A673 (cell line): ENCODE results near the gene SLIT1. TPM values are rescaled to one million over a fixed set of nuclear protein-coding genes. Genes with fewer than 3 reads are reported as not detected.

Experiments
- BruUV-seq: library from RNA; stranded (reverse); fragments of 400-500 nt; replicated peaks from 2 replicates; lab custom pipeline; 2021; lab: Mats Ljungman, UMichigan
- CTCF ChIA-PET: fragments of 300-600 bp; sonication (Branson Sonifier 250); formaldehyde crosslinking; loops from one replicate; lab custom pipeline; 2022; ENCODE audit warnings: antibody characterized with exemption; lab: Charles Lee
- POLR2A ChIA-PET: fragments of 300-600 bp; sonication (Branson Sonifier 250); formaldehyde crosslinking; loops from one replicate; lab custom pipeline; 2022; ENCODE audit warnings: antibody characterized with exemption; ENCODE audit not compliant: low non-redundant PET; lab: Charles Lee
- DNase-seq: peaks from one replicate; pipeline ENCODE4 v3.0.0-alpha.2; 2015; ENCODE audit warnings: low spot score
- H3K27ac ChIP-seq: fragments of 200-600 bp; sonication (generic); 2 replicates; pipeline ENCODE4 v1.5.1; 2016; ENCODE audit warnings: mixed run types, low read depth, mild to moderate bottlenecking, mixed read lengths, antibody characterized with exemption, low read length; ENCODE audit not compliant: poor library complexity, severe bottlenecking
- H3K27me3 ChIP-seq: fragments of 200-600 bp; sonication (generic); replicated peaks from 2 replicates; pipeline ENCODE4 v1.6.1; 2017; ENCODE audit warnings: mixed run types, low read depth, mild to moderate bottlenecking, mixed read lengths, antibody characterized with exemption, low read length; ENCODE audit not compliant: insufficient read depth, poor library complexity
- H3K36me3 ChIP-seq: fragments of 200-600 bp; sonication (generic); 2 replicates; pipeline ENCODE4 v1.6.1; 2016; ENCODE audit warnings: mixed run types, mild to moderate bottlenecking, mixed read lengths, antibody characterized with exemption, low read length; ENCODE audit not compliant: insufficient read depth, poor library complexity, severe bottlenecking
- H3K4me1 ChIP-seq: fragments of 200-600 bp; sonication (generic); 2 replicates; pipeline ENCODE4 v1.6.1; 2017; ENCODE audit warnings: mixed run types, mild to moderate bottlenecking, mixed read lengths, antibody characterized with exemption, low read length; ENCODE audit not compliant: insufficient read depth, poor library complexity, severe bottlenecking
- H3K4me3 ChIP-seq: fragments of 200-600 bp; sonication (generic); 2 replicates; pipeline ENCODE4 v1.5.1; 2016; ENCODE audit warnings: low read depth, mixed run types, mild to moderate bottlenecking, mixed read lengths, low read length; ENCODE audit not compliant: poor library complexity, severe bottlenecking
- H3K9me3 ChIP-seq: fragments of 200-600 bp; sonication (generic); 2 replicates; pipeline ENCODE4 v1.6.1; 2016; ENCODE audit warnings: mixed run types, low read depth, mild to moderate bottlenecking, mixed read lengths, antibody characterized with exemption, low read length; ENCODE audit not compliant: poor library complexity, severe bottlenecking
- EZH2 ChIP-seq: fragments of 200-600 bp; sonication (generic); IDR thresholded peaks from 2 replicates; pipeline ENCODE4 v1.6.1; 2017; ENCODE audit warnings: borderline replicate concordance, low read depth, mild to moderate bottlenecking, mixed read lengths, antibody characterized with exemption, low read length; ENCODE audit not compliant: poor library complexity, severe bottlenecking
- intact Hi-C: fragments of 100-400 bp; cut with micrococcal nuclease; formaldehyde crosslinking; loops from one replicate; pipeline ENCODE4 v1.10.0; 2022; ENCODE audit not compliant: unreplicated experiment
- total RNA-seq: library from RNA; stranded (reverse); gene quantifications from 2 replicates; pipeline ENCODE4 v1.2.3, GENCODE V29; 2021
- TF ChIP-seq, protein P1 (sequence below): fragments of 300-800, 200-600 bp; sonication (generic); conservative IDR thresholded peaks from 2 replicates; pipeline ENCODE4 v1.5.1; 2017; ENCODE audit warnings: low read depth, mild to moderate bottlenecking, antibody characterized with exemption, low read length, moderate library complexity, mixed read lengths

Gene SLIT1
- total RNA-seq, 1 experiment from 2014 or later: 0.43 TPM

DNA sequence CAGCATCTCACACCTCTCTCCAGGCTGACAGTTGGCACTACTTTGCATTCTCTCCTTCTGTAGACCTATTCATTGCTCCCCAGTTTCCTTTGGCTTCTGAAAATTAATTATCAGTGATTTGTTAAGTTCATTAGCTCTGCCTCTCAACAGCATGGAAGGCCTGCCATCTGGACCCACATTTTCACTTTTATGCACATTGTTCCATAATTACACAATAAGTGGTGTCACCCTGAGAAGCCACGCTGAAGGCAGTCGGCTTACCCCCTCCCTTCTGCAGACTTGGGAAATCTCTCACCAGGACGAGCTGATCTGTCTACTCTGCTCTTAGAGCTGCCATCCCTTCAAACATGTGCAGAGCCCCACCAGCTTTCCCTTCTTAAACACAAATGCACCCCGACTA is 64.7 kb downstream of the SLIT1 start:
- DNase-seq: no peak
- CTCF ChIA-PET: interaction anchor here (0.7 kb wide), 1 partner anchor 1013 kb away, joined by 4 read pairs; no protein-coding TSS in a partner anchor
- H3K27me3 ChIP-seq: peaks cover 28% of the 10 kb centered on the region
- POLR2A ChIA-PET: no interaction called here
- TF ChIP-seq, protein P1, sequence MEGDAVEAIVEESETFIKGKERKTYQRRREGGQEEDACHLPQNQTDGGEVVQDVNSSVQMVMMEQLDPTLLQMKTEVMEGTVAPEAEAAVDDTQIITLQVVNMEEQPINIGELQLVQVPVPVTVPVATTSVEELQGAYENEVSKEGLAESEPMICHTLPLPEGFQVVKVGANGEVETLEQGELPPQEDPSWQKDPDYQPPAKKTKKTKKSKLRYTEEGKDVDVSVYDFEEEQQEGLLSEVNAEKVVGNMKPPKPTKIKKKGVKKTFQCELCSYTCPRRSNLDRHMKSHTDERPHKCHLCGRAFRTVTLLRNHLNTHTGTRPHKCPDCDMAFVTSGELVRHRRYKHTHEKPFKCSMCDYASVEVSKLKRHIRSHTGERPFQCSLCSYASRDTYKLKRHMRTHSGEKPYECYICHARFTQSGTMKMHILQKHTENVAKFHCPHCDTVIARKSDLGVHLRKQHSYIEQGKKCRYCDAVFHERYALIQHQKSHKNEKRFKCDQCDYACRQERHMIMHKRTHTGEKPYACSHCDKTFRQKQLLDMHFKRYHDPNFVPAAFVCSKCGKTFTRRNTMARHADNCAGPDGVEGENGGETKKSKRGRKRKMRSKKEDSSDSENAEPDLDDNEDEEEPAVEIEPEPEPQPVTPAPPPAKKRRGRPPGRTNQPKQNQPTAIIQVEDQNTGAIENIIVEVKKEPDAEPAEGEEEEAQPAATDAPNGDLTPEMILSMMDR: no peak
- TF ChIP-seq EZH2: no peak
- intact Hi-C loops: no loop called here
- no peak overlapping the region for H3K4me3 ChIP-seq
- H3K27ac ChIP-seq: no peak overlapping the region
- BruUV-seq: no TSS peak
- H3K4me1 ChIP-seq: no peaks in the 10 kb centered on the region
- no peaks in the 10 kb centered on the region for H3K36me3 ChIP-seq
- H3K9me3 ChIP-seq: no peaks in the 10 kb centered on the region

DNA sequence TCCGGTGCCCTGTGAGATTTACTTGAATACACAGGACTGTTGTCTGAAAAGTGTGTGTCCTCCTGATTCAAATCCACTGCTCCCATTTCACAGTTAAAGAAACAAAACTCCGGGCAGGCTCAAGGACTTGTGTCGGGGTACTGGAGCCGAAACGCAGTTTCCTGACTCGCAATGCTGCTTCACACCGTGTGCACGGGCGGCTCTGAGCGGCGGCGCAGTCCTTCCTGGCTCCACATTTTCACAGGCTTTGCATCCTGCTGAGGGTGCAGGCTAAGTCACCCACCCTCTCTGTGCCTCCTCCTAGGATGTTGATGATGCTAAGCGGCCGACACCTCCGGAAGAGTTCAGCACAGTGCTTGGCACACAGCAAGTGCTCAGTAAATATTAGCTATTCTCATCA is 65.4 kb downstream of the SLIT1 start:
- Histone ChIP-seq H3K36me3 (no peaks in the 10 kb centered on the region), H3K27me3 (peaks cover 28% of the 10 kb centered on the region), H3K9me3 (no peaks in the 10 kb centered on the region), H3K27ac (no peak overlapping the region), H3K4me3 (no peak overlapping the region), H3K4me1 (no peaks in the 10 kb centered on the region)
- no TSS peak for BruUV-seq
- DNase-seq: no peak
- ChIA-PET POLR2A (no interaction called here), CTCF (interaction anchor here (0.7 kb wide), 1 partner anchor 1013 kb away, joined by 4 read pairs; no protein-coding TSS in a partner anchor)
- intact Hi-C loops: no loop called here
- no peak for TF ChIP-seq EZH2
- TF ChIP-seq, protein P1: no peak

- no TSS peak for BruUV-seq
- Histone ChIP-seq H3K27me3 (peaks cover 22% of the 10 kb centered on the region), H3K4me1 (no peaks in the 10 kb centered on the region), H3K27ac (no peak overlapping the region), H3K36me3 (no peaks in the 10 kb centered on the region), H3K9me3 (no peaks in the 10 kb centered on the region), H3K4me3 (no peak overlapping the region)
- no peak for DNase-seq
- CTCF ChIA-PET: no interaction called here
- intact Hi-C loops: no loop called here
- POLR2A ChIA-PET: no interaction called here
- TF ChIP-seq, protein P1: no peak
- TF ChIP-seq EZH2: no peak
These were observed 66.6 kb downstream of the SLIT1 start for GRCh38 chr10:97119058-97119745.
